ENCODE measurements around the gene NEK1. TPM values are rescaled to one million over a fixed set of nuclear protein-coding genes. Genes with fewer than 3 reads are reported as not detected.

Gene NEK1
- total and polyA plus RNA-seq, 8 donors = 1.2 to 28.6 (median 5.5) TPM

GRCh38 chr4:169658975-169659715 is 46.8 kb upstream of the NEK1 start:
- Histone ChIP-seq H3K4me1 (peaks cover 7 to 63% (median 37%) of the 10 kb centered on the region in 4 donors), H3K4me3 (peak overlapping the region in 1 of 4 donors; percentile 42), H3K27ac (peak overlapping the region in 4 of 5 donors; percentile 78 to 88 (median 86)), H3K27me3 (no peaks in the 10 kb centered on the region), H3K9me3 (no peaks in the 10 kb centered on the region), H3K36me3 (no peaks in the 10 kb centered on the region)
- TF ChIP-seq POLR2AphosphoS5 (IDR thresholded peaks at IDR 0.05) = no peak
- intact Hi-C loops (cut with DNase I; ENCODE audit: low total_unique reads) = no loop called here
- DNase-seq = no peak
- 49 to 59% (median 53%) methylated on average over 6 of the region's 6 CpGs for WGBS, 5 donors

DNA sequence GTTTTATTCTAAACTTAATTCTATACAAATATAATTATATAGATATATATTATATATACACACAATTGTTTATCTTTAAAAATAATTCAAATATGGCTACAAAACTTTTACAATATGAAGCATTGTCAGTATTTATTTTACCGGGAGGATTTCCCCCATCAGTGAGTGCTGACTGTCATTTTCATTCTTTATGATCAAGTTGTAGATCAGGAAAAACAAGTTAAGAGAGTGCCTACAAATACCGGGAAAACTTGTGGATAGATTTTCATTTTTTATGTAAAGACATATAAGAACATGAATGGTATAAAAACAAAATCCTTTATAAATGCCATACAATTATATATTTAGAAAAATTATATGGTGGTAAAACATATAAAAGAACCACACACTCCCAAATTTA is 45.8 kb upstream of the NEK1 start:
- H3K27me3 ChIP-seq = no peaks in the 10 kb centered on the region
- intact Hi-C loops (cut with DNase I; ENCODE audit: low total_unique reads) = no loop called here
- H3K4me1 ChIP-seq = peaks cover 7 to 54% (median 31%) of the 10 kb centered on the region in 4 donors
- WGBS, 5 donors = 31 to 50% (median 44%) methylated on average over 2 of the region's 2 CpGs
- H3K9me3 ChIP-seq = no peaks in the 10 kb centered on the region
- no peaks in the 10 kb centered on the region for H3K36me3 ChIP-seq
- no peak overlapping the region for H3K4me3 ChIP-seq
- DNase-seq = no peak
- TF ChIP-seq POLR2AphosphoS5 (IDR thresholded peaks at IDR 0.05) (no peak), EP300 (IDR thresholded peaks at IDR 0.05) (no peak), POLR2A (IDR thresholded peaks at IDR 0.05) (no peak)
- TF ChIP-seq, protein P1, sequence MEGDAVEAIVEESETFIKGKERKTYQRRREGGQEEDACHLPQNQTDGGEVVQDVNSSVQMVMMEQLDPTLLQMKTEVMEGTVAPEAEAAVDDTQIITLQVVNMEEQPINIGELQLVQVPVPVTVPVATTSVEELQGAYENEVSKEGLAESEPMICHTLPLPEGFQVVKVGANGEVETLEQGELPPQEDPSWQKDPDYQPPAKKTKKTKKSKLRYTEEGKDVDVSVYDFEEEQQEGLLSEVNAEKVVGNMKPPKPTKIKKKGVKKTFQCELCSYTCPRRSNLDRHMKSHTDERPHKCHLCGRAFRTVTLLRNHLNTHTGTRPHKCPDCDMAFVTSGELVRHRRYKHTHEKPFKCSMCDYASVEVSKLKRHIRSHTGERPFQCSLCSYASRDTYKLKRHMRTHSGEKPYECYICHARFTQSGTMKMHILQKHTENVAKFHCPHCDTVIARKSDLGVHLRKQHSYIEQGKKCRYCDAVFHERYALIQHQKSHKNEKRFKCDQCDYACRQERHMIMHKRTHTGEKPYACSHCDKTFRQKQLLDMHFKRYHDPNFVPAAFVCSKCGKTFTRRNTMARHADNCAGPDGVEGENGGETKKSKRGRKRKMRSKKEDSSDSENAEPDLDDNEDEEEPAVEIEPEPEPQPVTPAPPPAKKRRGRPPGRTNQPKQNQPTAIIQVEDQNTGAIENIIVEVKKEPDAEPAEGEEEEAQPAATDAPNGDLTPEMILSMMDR (IDR thresholded peaks at IDR 0.05) = no peak
- H3K27ac ChIP-seq = peak overlapping the region in 2 of 5 donors; percentile 87 to 88

DNA sequence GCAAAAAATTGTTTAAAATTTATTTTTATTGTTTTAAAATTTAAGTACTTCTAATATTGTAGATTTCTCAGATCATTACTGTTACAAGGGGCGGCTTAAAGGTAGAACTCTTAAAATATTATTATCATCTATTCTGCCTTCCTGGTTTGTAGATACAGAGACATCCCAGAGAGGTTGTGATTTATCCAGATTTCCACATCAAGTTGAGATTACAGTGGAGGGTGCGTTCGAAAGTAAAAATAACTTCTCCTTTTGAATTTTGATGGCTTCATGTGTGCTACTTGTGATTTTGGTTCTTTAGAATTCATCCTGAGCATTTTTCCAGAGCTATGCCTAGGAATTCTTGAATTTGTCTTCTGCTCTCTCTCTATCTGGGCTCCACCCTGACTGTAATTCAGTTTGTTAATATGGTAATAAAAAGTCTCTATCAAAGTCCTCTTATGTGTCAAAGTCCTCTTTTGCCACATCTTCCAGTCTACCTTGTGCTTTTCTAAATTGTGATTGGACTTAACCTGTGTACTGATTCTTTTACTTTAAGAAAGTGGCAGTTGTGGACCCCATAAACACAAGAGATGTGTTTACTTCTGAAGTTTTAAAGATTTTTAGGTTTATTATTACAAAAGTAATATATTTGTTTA is 45.2 kb upstream of the NEK1 start:
- Histone ChIP-seq H3K4me3 (no peak overlapping the region), H3K9me3 (no peaks in the 10 kb centered on the region), H3K27me3 (no peaks in the 10 kb centered on the region), H3K27ac (peak overlapping the region in 1 of 5 donors; percentile 87), H3K4me1 (peaks cover 7 to 51% (median 29%) of the 10 kb centered on the region in 4 donors), H3K36me3 (no peaks in the 10 kb centered on the region)
- intact Hi-C loops (cut with DNase I; ENCODE audit: low total_unique reads) = no loop called here
- DNase-seq = no peak
- 80 to 87% (median 84%) methylated on average over 3 of the region's 3 CpGs for WGBS, 5 donors
- TF ChIP-seq POLR2A (IDR thresholded peaks at IDR 0.05) = no peak
- TF ChIP-seq, protein P1 (IDR thresholded peaks at IDR 0.05) = no peak
- no peak for TF ChIP-seq POLR2AphosphoS5 (IDR thresholded peaks at IDR 0.05)
- no peak for TF ChIP-seq EP300 (IDR thresholded peaks at IDR 0.05)

- H3K36me3 ChIP-seq = no peaks in the 10 kb centered on the region
- intact Hi-C loops (cut with DNase I; ENCODE audit: low total_unique reads) = no loop called here
- no peaks in the 10 kb centered on the region for H3K27me3 ChIP-seq
- peaks cover 11 to 51% (median 36%) of the 10 kb centered on the region in 4 donors for H3K4me1 ChIP-seq
- H3K27ac ChIP-seq = no peak overlapping the region
- no peak for DNase-seq
- no peak overlapping the region for H3K4me3 ChIP-seq
- WGBS, 5 donors = 93 to 98% (median 97%) methylated on average over 6 of the region's 6 CpGs
- no peak for TF ChIP-seq POLR2AphosphoS5 (IDR thresholded peaks at IDR 0.05)
- no peak for TF ChIP-seq POLR2A (IDR thresholded peaks at IDR 0.05)
- TF ChIP-seq, protein P1 (IDR thresholded peaks at IDR 0.05) = no peak
- H3K9me3 ChIP-seq = no peaks in the 10 kb centered on the region
Observed at GRCh38 chr4:169655401-169655800, 43.0 kb upstream of the NEK1 start.

DNA sequence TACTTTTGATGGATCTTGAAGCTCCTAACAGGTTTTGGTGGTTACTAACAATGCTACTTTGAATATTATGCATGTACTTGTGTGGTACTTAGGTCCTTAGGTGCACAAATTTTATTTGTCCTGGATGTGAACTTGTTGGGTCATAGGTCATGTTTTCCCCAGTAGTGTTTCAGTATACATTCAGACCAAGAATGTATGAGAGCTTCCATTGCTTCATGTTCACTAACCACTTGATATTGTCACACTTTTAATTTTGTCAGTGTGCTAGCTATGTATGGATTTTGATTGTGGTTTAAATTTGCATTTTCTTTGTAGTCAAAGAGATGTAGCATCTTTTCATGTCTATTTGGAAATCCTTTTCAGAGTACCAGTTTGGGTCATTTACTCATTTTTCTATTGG is 40.2 kb upstream of the NEK1 start:
- Histone ChIP-seq H3K4me3 (no peak overlapping the region), H3K4me1 (peaks cover 13 to 37% (median 28%) of the 10 kb centered on the region in 4 donors), H3K36me3 (no peaks in the 10 kb centered on the region), H3K9me3 (no peaks in the 10 kb centered on the region), H3K27me3 (no peaks in the 10 kb centered on the region), H3K27ac (no peak overlapping the region)
- TF ChIP-seq EP300 (IDR thresholded peaks at IDR 0.05) (no peak), POLR2A (IDR thresholded peaks at IDR 0.05) (no peak), POLR2AphosphoS5 (IDR thresholded peaks at IDR 0.05) (no peak)
- TF ChIP-seq, protein P1 (IDR thresholded peaks at IDR 0.05) = no peak
- DNase-seq = no peak
- intact Hi-C loops (cut with DNase I; ENCODE audit: low total_unique reads) = no loop called here

All from stomach (tissue), 9 donors.